Activated T-cell treated with anti-CD3 and anti-CD28 coated beads, Interleukin-2, amount 50 U/mL, for 4 hours (primary cell): Measurements from ENCODE around the gene PLEKHS1. TPM values are rescaled to one million over a fixed set of nuclear protein-coding genes. Genes with fewer than 3 reads are reported as not detected.
"Not testable (repeated sequence)": the region's sequence is repeated elsewhere in the genome, so short reads cannot be mapped to it uniquely, and the experiment has no call there.

ENCODE experiments used
- ATAC-seq, 2 donors: fragments of 200-7000 bp; cut with Tn5 transposase; one replicate each; pipeline ENCODE4 v1.10.0; 2021
- DNase-seq: peaks from one replicate; pipeline ENCODE4 v3.0.0-alpha.2; 2020
- H3K27me3 Mint-ChIP-seq: one replicate; pipeline ENCODE4 v1.8.0; 2021; ENCODE audit warnings: low read depth, mixed read lengths
- H3K36me3 Mint-ChIP-seq: one replicate; pipeline ENCODE4 v1.8.0; 2022; ENCODE audit warnings: mixed read lengths; ENCODE audit not compliant: insufficient read depth
- H3K4me1 Mint-ChIP-seq: one replicate; pipeline ENCODE4 v1.8.0; 2021; ENCODE audit warnings: low read depth, mixed read lengths
- H3K4me3 Mint-ChIP-seq: one replicate; pipeline ENCODE4 v1.8.0; 2021; ENCODE audit warnings: mild to moderate bottlenecking, moderate library complexity, mixed read lengths
- H3K9me3 Mint-ChIP-seq: one replicate; pipeline ENCODE4 v1.8.0; 2021; ENCODE audit warnings: mixed read lengths
- total RNA-seq, 3 donors: library from RNA; stranded (reverse); gene quantifications; one replicate each; pipeline ENCODE4 v1.2.1, GENCODE V29; 2021

PLEKHS1 gene
- total RNA-seq, 3 donors from 2014 or later, result not detected

GRCh38 chr10:113754768-113755167 lies 3.3 kb downstream of the PLEKHS1 start:
- no peaks in the 10 kb centered on the region for H3K4me1 Mint-ChIP-seq
- no peak for ATAC-seq

GRCh38 chr10:113756940-113757543 lies 5.6 kb downstream of the PLEKHS1 start:
- H3K9me3 Mint-ChIP-seq, result no peaks in the 10 kb centered on the region

More at GRCh38 chr10:113754768-113755167, 3.3 kb downstream of the PLEKHS1 start:
- no peaks in the 10 kb centered on the region for H3K36me3 Mint-ChIP-seq
- DNase-seq, result no peak
- H3K27me3 Mint-ChIP-seq, result peaks cover 20% of the 10 kb centered on the region
- H3K9me3 Mint-ChIP-seq, result no peaks in the 10 kb centered on the region
- H3K4me3 Mint-ChIP-seq, result no peak overlapping the region

GRCh38 chr10:113762083-113762482 lies 10.6 kb downstream of the PLEKHS1 start:
- no peak overlapping the region for H3K4me3 Mint-ChIP-seq
- H3K4me1 Mint-ChIP-seq, result no peaks in the 10 kb centered on the region
- peaks cover 1% of the 10 kb centered on the region for H3K36me3 Mint-ChIP-seq
- peaks cover 11% of the 10 kb centered on the region for H3K27me3 Mint-ChIP-seq
- DNase-seq, result no peak
- no peak for ATAC-seq
- peaks cover 11% of the 10 kb centered on the region for H3K9me3 Mint-ChIP-seq

More at GRCh38 chr10:113756940-113757543, 5.6 kb downstream of the PLEKHS1 start:
- no peak for DNase-seq
- Mint-ChIP-seq H3K4me1 (no peaks in the 10 kb centered on the region), H3K36me3 (no peaks in the 10 kb centered on the region), H3K4me3 (no peak overlapping the region), H3K27me3 (peaks cover 20% of the 10 kb centered on the region)
- ATAC-seq, result no peak

GRCh38 chr10:113764582-113764981 lies 13.1 kb downstream of the PLEKHS1 start:
- DNase-seq (no peak), ATAC-seq (no peak)
- peaks cover 1% of the 10 kb centered on the region for H3K36me3 Mint-ChIP-seq
- H3K9me3 Mint-ChIP-seq, result peaks cover 11% of the 10 kb centered on the region
- H3K27me3 Mint-ChIP-seq, result peaks cover 18% of the 10 kb centered on the region
- no peak overlapping the region for H3K4me3 Mint-ChIP-seq
- H3K4me1 Mint-ChIP-seq, result no peaks in the 10 kb centered on the region

GRCh38 chr10:113765910-113766309 lies 14.4 kb downstream of the PLEKHS1 start:
- ATAC-seq (no peak), DNase-seq (no peak)
- Mint-ChIP-seq H3K36me3 (peaks cover 1% of the 10 kb centered on the region), H3K4me3 (no peak overlapping the region), H3K27me3 (peaks cover 26% of the 10 kb centered on the region), H3K4me1 (no peaks in the 10 kb centered on the region), H3K9me3 (peaks cover 11% of the 10 kb centered on the region)

- Mint-ChIP-seq H3K4me1 (no peaks in the 10 kb centered on the region), H3K27me3 (peaks cover 32% of the 10 kb centered on the region), H3K4me3 (no peak overlapping the region), H3K9me3 (peaks cover 11% of the 10 kb centered on the region), H3K36me3 (peaks cover 1% of the 10 kb centered on the region)
- ATAC-seq (no peak), DNase-seq (no peak)
Measured at GRCh38 chr10:113767222-113767621, 15.7 kb downstream of the PLEKHS1 start.

GRCh38 chr10:113770346-113770745 lies 18.9 kb downstream of the PLEKHS1 start:
- Mint-ChIP-seq H3K4me1 (no peaks in the 10 kb centered on the region), H3K4me3 (no peak overlapping the region), H3K9me3 (no peaks in the 10 kb centered on the region), H3K27me3 (peaks cover 29% of the 10 kb centered on the region), H3K36me3 (no peaks in the 10 kb centered on the region)
- no peak for ATAC-seq
- DNase-seq, result no peak

GRCh38 chr10:113771131-113771530 lies 19.6 kb downstream of the PLEKHS1 start:
- peaks cover 29% of the 10 kb centered on the region for H3K27me3 Mint-ChIP-seq
- not testable (repeated sequence) for ATAC-seq, H3K9me3 Mint-ChIP-seq, H3K4me1 Mint-ChIP-seq, H3K4me3 Mint-ChIP-seq, H3K36me3 Mint-ChIP-seq, DNase-seq

GRCh38 chr10:113775686-113776294 lies 24.3 kb downstream of the PLEKHS1 start:
- Mint-ChIP-seq H3K4me1 (no peaks in the 10 kb centered on the region), H3K4me3 (no peak overlapping the region), H3K36me3 (no peaks in the 10 kb centered on the region), H3K9me3 (no peaks in the 10 kb centered on the region), H3K27me3 (peaks cover 13% of the 10 kb centered on the region)
- DNase-seq (no peak), ATAC-seq (no peak)

- ATAC-seq, result no peak
- H3K9me3 Mint-ChIP-seq, result no peaks in the 10 kb centered on the region
- no peaks in the 10 kb centered on the region for H3K36me3 Mint-ChIP-seq
- H3K4me3 Mint-ChIP-seq, result no peak overlapping the region
- DNase-seq, result no peak
- H3K27me3 Mint-ChIP-seq, result peaks cover 10% of the 10 kb centered on the region
- no peaks in the 10 kb centered on the region for H3K4me1 Mint-ChIP-seq
Measured at GRCh38 chr10:113776553-113776952, 25.1 kb downstream of the PLEKHS1 start.

GRCh38 chr10:113780681-113781250 lies 29.3 kb downstream of the PLEKHS1 start:
- no peak for DNase-seq

GRCh38 chr10:113782367-113782766 lies 30.9 kb downstream of the PLEKHS1 start:
- no peaks in the 10 kb centered on the region for H3K4me1 Mint-ChIP-seq
- ATAC-seq, result no peak
- no peak for DNase-seq
- H3K4me3 Mint-ChIP-seq, result no peak overlapping the region
- no peaks in the 10 kb centered on the region for H3K36me3 Mint-ChIP-seq
- peaks cover 6% of the 10 kb centered on the region for H3K27me3 Mint-ChIP-seq
- H3K9me3 Mint-ChIP-seq, result no peaks in the 10 kb centered on the region

More at GRCh38 chr10:113780681-113781250, 29.3 kb downstream of the PLEKHS1 start:
- Mint-ChIP-seq H3K9me3 (no peaks in the 10 kb centered on the region), H3K4me3 (no peak overlapping the region), H3K4me1 (no peaks in the 10 kb centered on the region), H3K36me3 (no peaks in the 10 kb centered on the region), H3K27me3 (peaks cover 6% of the 10 kb centered on the region)
- no peak for ATAC-seq

- no peak for ATAC-seq
- Mint-ChIP-seq H3K27me3 (peaks cover 11% of the 10 kb centered on the region), H3K4me3 (no peak overlapping the region), H3K36me3 (no peaks in the 10 kb centered on the region), H3K4me1 (no peaks in the 10 kb centered on the region), H3K9me3 (no peaks in the 10 kb centered on the region)
- DNase-seq, result no peak
Measured at GRCh38 chr10:113782986-113783704, 31.7 kb downstream of the PLEKHS1 start.

GRCh38 chr10:113788604-113789083 lies 37.2 kb downstream of the PLEKHS1 start:
- DNase-seq, result no peak
- no peak overlapping the region for H3K4me3 Mint-ChIP-seq
- ATAC-seq, result no peak
- no peaks in the 10 kb centered on the region for H3K9me3 Mint-ChIP-seq
- H3K27me3 Mint-ChIP-seq, result peaks cover 8% of the 10 kb centered on the region
- no peaks in the 10 kb centered on the region for H3K36me3 Mint-ChIP-seq
- no peaks in the 10 kb centered on the region for H3K4me1 Mint-ChIP-seq
